Sigmoid colon (tissue), 4 donors: ENCODE measurements around the gene ATG14.

Source experiments
- EP300 ChIP-seq, 4 donors: sonication (generic); formaldehyde crosslinking; IDR thresholded peaks; one replicate each; pipeline ENCODE4 v1.6.1; 2017; ENCODE audit warnings: antibody characterized with exemption in 4 of 4
- POLR2A ChIP-seq, 2 donors: fragments of 450-650 bp; IDR thresholded peaks; one replicate each; pipeline ENCODE4 v1.6.1; 2016; ENCODE audit warnings: antibody characterized with exemption in 2 of 2, mild to moderate bottlenecking in 2 of 2, moderate library complexity in 2 of 2
- TF ChIP-seq, protein P1 (sequence below), 4 experiments: fragments of 450-650 bp in 3 of 4; fragments of 200-600 bp in 1 of 4; IDR thresholded peaks; one replicate each; pipeline ENCODE4 v1.5.1; 2016 to 2019; ENCODE audit warnings: antibody characterized with exemption in 4 of 4, mild to moderate bottlenecking in 3 of 4, moderate library complexity in 2 of 4

DNA sequence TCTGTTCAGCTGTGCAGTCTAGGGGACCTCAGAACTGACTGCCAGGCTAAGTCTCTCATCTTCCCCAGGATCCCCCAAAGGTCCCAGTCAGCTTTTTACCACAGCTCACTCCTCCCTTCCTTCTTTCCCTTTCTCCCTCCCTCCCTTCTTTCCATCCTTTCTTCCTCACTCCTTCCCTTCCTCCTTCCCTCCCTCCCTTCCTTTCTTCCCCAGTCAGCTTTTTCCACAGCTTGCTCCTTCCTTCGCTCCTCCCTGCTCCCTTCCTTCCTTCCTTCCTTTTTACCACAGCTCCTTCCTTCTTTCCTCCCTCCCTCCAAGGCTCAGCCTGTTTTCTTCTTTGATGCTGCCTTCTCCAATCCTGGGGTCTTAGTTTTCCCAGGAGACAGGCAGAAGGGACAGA, 39.2 kb downstream of the ATG14 start:
- TF ChIP-seq, protein P1, sequence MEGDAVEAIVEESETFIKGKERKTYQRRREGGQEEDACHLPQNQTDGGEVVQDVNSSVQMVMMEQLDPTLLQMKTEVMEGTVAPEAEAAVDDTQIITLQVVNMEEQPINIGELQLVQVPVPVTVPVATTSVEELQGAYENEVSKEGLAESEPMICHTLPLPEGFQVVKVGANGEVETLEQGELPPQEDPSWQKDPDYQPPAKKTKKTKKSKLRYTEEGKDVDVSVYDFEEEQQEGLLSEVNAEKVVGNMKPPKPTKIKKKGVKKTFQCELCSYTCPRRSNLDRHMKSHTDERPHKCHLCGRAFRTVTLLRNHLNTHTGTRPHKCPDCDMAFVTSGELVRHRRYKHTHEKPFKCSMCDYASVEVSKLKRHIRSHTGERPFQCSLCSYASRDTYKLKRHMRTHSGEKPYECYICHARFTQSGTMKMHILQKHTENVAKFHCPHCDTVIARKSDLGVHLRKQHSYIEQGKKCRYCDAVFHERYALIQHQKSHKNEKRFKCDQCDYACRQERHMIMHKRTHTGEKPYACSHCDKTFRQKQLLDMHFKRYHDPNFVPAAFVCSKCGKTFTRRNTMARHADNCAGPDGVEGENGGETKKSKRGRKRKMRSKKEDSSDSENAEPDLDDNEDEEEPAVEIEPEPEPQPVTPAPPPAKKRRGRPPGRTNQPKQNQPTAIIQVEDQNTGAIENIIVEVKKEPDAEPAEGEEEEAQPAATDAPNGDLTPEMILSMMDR (IDR thresholded peaks at IDR 0.05): no peak
- TF ChIP-seq POLR2A (IDR thresholded peaks at IDR 0.05): no peak
- TF ChIP-seq EP300 (IDR thresholded peaks at IDR 0.05): no peak
